ENCODE measurements around the gene SPG7.

SPG7 gene

DNA sequence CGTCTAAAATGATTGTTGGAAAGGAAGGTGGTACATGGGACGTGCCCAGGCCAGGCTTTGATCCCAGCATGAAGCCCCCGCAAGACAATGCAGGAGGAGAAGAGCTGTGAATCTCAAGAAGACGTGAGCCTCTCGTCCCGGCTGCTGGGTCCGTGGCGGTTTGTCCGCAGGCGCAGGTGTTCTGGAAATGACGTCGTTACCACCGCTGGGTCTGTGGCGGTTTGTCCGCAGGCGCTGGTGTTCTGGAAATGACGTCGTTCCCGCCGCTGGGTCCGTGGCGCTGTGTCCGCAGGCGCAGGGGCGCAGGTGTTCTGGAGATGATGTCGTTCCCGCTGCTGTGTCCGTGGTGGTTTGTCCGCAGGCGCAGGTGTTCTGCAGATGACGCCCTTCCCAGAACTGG is 14.1 kb downstream of the SPG7 start:
- DNase-seq: no peak

DNA sequence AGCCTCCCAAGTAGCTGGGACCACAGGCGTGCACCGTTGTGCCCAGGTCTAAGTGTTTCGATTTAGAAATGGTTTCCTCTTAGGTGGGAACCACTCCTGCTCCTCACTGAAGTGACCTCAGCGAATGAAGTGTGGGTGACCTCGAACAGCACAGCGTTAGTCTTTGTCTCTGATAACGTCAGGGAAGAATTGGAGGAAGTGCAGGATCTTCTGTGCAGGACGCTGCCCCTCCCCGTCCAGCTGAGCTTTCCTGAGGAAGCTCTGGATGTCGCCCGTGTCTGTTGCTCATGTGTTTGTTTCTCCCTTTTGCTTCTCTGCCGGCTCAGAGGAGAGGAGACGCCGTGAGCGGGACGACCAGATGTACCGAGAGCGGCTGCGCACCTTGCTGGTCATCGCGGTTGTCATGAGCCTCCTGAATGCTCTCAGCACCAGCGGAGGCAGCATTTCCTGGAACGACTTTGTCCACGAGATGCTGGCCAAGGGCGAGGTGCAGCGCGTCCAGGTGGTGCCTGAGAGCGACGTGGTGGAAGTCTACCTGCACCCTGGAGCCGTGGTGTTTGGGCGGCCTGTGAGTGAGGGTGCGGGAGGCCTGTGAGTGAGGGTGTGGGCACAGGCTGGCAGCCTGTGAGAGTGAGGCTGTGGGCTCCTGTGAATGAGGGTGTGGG is 15.6 kb downstream of the SPG7 start:
- no peak for DNase-seq

DNA sequence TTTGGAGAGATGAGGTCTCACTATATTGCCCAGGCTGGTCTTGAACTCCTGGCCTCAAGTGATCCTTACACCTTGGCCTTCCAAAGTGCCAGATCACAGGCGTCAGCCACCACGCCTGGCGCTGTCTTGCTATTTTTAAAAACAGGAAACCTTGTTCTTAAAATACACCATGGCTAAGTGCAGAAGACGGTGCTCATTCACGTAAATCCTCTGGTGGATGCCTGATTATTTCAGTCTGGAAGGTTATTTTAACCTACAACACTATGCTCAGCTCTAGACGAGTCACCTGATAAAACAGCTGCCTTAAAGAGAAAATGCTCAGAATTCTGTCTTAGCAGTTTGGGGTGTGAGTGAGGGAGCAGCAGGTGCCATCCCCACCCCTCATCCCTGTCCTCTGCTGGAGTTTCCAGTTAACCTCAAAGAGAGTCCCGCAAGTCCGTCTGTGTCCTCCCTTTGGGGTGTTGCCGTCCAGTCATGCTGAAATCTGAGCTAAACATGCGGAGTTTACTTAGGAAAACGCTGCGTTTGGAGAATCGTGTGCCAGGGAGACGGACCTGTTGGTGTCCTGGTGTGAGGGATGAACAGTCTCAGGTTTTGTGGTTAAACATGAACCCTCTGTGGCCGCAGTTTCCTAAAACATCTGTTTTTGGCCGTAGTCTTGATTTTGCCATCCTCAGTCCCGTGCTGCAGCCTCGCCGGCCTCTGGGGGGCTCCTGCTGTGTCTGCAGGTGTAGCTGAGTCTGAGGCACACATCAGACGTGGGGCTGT is 17.1 kb downstream of the SPG7 start:
- DNase-seq: no peak

DNA sequence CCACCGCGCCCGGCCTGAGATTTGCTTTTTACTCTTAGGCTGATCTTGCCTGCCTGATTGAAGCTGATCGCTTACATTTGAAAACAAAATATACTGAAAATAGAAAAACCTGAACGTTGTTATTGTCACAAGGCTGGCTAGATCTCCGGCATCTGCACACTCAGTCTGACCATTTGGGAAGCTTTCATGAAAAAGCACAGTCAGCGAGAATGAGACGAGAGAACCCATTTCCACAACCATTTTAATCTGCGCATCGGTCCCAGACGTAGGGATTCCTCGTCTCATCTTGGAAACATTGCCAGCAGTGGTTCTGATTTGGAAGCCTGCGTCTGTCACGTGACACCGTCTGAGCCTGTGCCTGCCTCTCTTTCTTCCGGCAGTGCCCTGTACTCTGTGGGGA is 20.9 kb downstream of the SPG7 start:
- DNase-seq: no peak

DNA sequence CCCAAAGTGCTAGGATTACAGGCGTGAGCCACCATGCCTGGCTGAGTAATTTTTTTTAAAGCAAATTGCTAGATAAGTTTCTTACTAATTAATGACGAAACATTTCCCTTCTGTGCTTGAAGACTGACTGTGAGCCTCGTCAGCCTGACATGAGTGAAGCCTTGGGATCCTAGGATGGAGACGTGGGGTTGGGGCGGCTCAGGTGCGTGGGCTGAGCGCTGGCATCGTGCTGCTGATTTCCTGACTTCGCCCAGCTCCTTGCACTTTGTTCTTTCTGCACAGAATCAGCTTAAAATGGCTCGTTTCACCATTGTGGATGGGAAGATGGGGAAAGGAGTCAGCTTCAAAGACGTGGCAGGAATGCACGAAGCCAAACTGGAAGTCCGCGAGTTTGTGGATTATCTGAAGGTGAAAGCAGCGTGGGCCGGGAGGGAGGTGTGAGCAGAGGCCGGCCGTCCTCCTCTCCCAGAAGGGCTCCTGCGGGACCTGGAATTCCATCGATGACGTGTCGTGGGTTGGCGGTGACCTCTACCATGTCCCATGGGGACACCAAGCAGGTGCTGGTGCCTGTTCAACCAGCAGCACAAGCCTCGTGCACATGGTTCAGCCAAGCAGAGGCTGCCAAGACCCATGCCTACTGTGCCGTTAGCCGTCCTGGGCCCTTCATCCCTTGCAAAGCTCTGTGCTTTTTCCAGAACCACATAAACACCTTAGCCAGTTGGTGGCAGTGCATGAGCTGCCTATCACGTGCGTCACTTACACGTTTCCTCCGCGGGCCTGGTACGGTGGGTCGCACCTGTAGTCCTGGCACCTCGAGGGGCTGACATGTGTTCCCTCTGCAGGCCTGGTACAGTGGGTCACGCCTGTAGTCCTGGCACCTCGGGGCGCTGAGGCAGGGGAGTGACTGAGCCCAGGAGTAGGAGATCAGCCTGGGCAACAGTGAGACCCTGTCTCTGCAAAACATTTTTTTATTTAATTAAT is 22.5 kb downstream of the SPG7 start:
- no peak for DNase-seq

DNA sequence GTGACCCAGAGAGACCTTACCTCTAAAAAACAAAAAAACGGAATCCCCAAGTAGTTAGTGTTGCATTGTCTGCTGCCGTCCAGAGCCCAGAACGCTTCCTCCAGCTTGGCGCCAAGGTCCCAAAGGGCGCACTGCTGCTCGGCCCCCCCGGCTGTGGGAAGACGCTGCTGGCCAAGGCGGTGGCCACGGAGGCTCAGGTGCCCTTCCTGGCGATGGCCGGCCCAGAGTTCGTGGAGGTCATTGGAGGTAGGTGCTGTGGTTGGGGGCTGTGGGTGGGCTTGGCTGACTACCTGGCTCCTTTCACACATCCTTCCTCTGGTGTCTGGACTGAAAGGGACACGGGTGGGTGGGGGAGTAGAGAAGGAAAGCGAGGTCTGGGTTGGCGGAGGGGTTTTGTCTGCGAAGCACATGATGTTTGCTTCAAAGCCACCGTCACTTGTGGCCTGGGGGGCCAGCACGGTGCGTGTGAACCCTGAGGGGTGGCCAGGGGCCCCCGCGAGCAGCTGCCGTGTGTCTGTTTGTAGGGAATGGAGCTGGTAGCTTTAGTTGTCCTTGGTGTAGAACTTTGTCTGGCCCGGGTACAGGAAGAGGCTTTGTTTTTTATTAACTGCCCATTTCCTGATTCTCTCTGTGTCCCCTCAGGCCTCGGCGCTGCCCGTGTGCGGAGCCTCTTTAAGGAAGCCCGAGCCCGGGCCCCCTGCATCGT is 23.8 kb downstream of the SPG7 start:
- no peak for DNase-seq

DNA sequence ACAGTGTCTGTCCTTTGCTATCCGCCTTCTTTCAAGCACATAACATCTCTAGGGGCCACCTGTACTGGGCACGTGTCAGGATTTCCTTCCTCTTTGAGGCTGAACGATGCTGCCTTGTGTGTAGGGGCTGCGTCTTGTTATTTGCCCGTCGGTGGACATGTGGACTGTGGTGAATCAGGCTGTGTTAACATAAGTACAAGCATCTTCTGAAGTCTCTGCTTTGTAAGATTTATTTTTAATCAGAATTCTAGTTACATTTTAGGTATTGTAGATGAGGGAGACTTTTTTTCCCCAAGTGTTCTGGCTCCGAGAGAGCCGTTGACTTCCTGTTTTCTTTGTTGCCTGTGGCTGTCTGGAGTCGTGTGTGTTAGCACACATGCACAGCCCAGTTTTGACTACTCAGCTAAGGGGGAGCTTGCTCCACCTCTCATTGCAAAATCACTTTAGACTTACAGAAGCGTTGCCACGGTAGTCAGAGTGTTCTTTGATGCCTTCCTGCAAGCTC is 26.1 kb downstream of the SPG7 start:
- DNase-seq: no peak

DNA sequence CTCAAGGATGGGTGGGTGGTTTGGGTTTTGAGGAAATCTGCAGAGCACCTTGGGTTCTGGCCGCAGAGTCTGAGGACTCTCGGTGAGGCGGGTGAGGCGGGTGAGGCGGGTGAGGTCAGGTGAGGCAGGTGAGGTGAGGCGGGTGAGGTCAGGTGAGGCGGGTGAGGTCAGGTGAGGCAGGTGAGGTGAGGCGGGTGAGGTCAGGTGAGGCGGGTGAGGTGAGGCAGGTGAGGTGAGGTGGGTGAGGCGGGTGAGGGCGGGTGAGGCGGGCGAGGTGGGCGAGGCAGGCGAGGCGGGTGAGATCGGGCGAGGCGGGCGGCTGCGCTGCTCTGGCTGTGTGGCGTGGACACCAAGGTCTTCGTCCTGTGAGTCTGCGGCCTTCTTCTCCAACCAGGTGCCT is 28.2 kb downstream of the SPG7 start:
- DNase-seq: no peak

DNA sequence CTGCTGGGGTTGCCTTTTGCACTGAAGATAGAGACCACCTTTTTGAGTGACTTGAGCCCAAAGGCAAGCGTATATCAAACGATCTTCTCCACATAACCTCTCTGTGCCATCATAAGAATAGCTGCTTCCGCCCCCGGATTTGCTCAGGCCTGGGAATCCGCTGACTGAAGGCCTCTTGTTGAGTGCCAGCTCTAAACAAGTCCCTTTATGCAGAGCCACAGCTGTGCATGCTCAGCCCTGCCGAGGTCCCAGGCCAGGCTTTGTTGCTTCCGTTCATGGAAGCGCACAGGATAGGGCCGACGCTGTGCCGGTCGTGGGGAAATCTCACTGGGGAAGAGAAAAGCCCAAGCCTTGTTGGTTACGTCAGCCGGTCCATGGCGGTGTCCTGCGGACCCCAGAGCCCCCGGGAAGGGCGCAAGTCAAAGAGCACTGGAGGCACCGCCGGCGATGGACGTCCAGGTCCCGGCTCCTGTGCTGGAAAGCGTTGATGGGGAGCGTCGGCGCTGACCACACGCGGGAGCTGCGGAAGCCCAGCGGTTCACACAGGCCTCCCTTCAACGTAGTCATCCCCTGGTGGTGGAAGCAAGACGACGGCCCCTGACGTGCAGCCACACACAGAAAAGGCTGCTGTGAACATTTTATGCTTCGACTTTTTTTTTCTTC is 28.8 kb downstream of the SPG7 start:
- no peak for DNase-seq

DNA sequence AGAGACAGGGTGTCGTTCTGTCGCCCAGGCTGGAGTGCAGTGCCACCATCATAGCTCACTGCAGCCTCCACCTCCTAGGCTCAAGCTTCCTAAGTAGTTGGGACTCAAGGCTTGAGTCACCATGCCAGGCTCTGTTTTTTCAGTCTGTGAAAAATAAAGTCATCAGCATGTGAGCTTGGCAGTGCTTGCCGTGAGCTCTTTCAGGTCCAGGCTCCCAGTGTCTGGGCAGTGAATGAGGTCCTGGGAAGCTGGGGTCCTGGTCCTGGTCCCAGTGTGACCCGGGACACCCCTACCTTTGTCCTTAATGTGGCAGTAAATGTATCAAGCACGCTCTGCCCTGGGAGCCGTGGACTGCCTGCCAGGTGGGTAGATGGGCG is 29.3 kb downstream of the SPG7 start:
- DNase-seq: no peak

DNA sequence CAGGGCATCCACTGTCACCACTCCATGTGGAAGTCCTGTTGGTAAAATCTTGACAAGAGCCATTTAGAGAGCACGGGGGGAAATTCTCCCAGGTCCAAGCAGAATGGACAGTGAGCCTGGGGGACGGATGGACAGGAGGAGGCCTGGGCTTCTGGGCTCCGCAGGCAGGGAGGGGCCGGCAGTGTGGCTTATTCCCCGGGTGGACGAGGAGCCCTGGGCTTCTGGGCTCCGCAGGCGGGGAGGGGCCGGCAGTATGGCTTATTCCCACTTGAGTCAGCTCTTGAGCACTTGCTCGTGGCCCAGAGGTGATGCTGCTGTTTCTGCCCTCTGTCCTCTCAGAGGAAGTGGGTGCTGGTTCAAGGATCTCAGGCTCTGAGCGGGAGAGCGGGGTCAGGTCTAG is 30.1 kb downstream of the SPG7 start:
- no peak for DNase-seq

DNA sequence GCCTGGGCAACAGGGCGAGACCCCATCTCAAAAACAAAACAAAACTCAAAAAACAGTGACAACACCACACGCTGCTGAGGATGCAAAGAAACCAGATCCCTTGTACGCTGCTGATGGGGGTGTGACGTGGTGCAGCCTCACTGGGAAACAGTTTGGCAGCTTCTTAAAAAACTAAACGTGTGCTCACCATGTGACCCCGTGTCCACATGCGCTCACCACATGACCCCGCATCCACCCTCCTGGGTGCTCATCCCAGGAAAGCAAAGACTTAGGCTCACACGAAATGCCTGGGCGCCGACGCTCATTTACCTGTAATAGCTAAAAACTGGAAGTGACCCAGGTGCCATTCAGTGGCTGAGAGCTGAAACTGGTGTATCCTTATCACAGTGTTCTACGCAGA is 32.4 kb downstream of the SPG7 start:
- no peak for DNase-seq

DNA sequence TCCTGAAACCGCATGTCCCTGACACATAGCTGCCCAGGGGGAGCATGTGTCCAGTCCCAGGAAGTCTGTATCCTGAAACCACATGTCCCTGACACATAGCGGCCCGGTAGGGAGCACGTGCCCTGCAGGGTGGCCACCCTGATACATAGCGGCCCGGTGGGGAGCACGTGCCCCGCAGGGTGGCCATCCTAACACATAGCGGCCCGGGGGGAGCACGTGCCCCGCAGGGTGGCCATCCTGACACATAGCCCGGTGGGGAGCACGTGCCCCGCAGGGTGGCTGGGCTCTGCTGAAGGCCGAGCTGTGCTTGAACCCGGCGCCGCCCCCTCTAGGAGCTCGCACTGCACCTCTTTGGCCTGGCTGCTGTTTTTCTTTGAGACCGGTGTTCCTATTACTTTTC is 33.6 kb downstream of the SPG7 start:
- DNase-seq: no peak

DNA sequence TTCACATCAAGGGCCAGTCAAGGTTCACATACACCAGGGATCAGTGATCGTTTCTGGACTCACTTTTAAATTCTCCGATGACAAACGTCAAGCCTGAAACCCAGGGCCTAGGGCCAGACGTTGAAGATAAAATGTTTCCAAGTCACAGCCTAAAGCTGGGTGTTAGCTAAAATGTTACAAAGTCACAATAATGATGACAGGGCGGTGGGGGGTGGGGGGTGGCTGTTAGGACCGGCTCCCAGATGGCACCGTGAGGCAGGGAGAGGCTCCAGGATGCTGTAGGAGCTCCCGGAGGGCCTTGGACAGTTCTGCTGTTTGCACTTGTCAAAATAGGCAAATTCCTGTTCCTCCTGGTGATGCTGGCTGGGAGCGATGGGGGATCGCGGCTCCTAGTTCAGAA is 35.9 kb downstream of the SPG7 start:
- DNase-seq: no peak

DNA sequence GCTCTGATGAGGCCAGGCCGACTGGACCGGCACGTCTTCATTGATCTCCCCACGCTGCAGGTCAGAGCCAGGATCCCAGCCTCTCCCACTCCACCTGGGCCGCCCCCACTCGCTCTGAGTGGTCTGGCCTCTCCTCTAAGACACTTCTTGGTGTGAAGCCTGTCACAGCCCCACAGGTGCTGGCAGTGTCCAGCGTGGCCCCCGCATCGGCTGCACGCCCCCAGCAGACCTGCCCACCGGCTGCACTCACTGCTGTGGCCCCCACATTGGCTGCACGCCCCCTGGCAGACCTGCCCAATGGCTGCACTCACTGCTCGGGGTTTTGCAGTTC is 36.5 kb downstream of the SPG7 start:
- DNase-seq: no peak

DNA sequence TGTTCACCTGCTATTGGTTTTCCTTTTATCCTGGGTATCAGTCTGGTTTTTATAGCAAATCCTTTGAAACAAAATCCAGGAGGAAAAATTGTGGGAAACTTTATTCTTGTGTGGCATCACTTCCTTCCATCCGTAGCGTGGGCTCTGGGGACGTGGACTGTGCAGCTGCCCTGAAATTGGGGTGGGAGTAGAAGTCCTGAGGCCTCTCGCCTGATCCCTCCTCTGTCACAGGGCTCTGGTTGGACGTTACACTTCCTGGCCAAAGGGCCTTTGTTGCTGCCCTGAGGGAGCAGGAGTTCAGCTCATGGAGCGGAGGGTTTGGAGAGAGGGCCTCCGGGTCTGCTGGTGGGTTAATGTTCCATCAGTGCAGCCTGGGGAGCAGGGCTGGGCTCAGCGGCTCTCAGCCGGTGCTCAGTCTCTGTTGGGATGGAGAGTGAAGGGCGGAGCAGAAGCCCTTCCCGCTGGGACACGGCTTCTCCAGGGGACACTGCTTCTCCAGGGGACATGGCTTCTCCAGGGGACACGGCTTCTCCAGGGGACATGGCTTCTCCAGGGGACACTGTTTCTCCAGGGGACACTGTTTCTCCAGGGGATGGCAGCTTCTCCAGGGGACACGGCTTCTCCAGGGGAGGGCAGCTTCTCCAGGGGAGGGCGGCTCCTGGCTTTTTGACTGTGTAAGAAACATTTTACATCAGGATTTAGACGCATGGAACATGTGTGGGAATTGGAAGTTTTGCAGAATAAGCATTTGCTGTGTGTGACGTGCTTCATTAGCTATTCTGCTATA is 37.0 kb downstream of the SPG7 start:
- no peak for DNase-seq

DNA sequence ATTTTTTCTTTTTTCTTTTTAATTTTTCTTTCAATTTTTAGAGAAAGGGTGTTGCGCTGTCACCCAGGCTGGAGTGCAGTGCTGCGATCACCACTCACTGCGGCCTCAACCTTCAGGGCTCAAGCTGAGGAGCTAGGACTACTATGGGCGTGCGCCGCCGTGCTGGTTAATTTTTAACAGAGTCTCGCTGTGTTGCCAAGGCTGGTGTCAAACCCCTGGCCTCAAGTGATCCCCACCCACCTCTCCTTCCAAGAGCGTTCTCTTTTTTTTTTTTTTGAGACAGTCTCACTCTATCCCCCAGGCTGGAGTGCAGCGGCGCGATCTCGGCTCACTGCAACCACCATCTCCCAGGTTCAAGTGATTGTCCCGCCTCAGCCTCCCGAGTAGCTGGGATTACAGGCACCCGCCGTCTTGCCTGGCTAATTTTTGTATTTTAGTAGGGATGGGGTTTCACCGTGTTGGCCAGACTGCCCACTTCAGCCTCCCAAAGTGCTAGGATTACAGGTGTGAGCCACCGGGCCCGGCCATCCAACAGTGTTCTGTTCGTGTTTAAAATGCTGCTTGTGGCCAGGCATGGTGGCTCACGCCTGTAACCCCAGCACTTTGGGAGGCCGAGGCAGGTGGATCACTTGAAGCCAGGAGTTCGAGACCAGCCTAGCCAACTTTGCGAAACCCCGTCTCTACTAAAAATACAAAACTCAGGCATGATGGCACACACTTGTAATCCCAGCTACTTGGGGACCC is 37.8 kb downstream of the SPG7 start:
- no peak for DNase-seq

DNA sequence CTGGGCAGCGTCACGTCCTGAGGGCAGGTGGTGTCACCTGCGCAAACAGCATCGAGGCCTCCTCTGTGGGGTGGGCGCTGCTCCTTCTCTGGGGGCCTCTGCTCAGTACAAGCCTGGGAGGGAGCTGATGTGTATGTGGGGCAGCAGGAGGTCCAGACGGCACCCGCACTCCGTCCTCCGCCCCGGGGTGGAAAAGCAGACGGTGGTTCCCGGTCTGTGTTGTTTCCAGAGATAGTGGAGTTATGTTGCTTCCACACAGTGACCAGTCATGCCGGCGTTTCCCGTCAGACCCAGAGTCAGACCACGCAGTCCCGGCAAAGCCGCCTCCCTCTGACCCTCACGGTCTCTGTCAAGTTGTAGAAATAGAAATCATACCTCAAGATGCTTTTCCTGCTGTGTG is 38.6 kb downstream of the SPG7 start:
- no peak for DNase-seq

DNA sequence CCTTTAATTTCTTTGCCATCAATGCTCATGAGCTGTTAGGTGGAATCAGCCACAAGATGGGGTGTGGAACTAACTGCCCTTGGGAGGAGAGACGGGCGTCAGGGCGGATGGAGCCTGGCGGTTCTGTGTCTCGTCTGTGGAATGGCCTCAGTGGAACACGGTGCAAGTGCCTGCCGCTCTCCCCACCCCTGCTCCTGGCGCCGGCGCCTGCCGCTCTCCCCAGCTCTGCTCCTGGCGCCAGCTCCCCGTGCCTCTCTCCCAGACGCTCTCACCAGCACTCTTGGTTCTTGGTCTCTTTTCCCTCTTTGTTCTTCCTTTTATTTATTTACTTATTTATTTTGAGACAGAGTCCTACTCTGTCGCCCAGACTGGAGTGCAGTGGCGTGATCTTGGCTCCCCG is 39.1 kb downstream of the SPG7 start:
- no peak for DNase-seq

DNA sequence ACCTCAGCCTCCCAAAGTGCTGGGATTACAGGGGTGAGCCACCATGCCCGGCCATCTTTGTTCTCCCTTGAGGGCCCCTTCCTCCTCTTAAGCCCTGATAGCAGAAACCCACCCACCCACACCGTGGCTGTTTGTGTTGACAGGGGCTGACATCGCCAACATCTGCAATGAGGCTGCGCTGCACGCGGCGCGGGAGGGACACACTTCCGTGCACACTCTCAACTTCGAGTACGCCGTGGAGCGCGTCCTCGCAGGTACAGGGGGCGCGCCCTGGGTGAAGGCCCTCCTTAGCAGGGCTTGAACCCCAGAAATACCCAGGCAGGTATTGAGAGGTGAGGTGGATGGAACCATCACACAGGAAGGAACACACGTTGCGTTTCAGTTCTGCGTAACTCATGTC is 39.7 kb downstream of the SPG7 start:
- DNase-seq: no peak

All from retina (tissue), 1 donor.